ENCODE measurements around the gene LYAR.

Gene LYAR

GRCh38 chr4:4302416-4302815 is 12.5 kb upstream of the LYAR start:
- H3K36me3 ChIP-seq (ENCODE audit: control insufficient read depth in 2 of 2, insufficient read depth in 1 of 2, low read length in 2 of 2), result peaks cover 0 to 41% of the 10 kb centered on the region in 2 experiments; a peak in 2 of 3 replicates
- POLR2A ChIA-PET, result no interaction called here
- CTCF ChIA-PET, result interaction anchor here (0.7 to 0.8 kb wide), 2 partner anchors 77 to 116 kb away, joined by 3 read pairs; no protein-coding TSS in a partner anchor

GRCh38 chr4:4302001-4302400 is 12.0 kb upstream of the LYAR start:
- Histone ChIP-seq H3K9me3 (ENCODE audit: control insufficient read depth, insufficient read depth, low read depth, low read length) (no peaks in the 10 kb centered on the region), H3K36me3 (ENCODE audit: control insufficient read depth in 2 of 2, insufficient read depth in 1 of 2, low read length in 2 of 2) (peaks cover 0 to 37% of the 10 kb centered on the region in 2 experiments; a peak in 2 of 3 replicates), H3K4me1 (ENCODE audit: control insufficient read depth, insufficient read depth, low read length) (no peaks in the 10 kb centered on the region), H3K27ac (ENCODE audit: extremely low read depth, low read depth, low read length) (no peak overlapping the region), H3K4me3 (ENCODE audit: low read depth, low read length) (no peak overlapping the region)
- TF ChIP-seq YY2 (tag by site-specific recombination; IDR thresholded peaks at IDR 0.05) (no peak), ZNF239 (tag by site-specific recombination; IDR thresholded peaks at IDR 0.05) (no peak), ZXDB (tag by site-specific recombination; IDR thresholded peaks at IDR 0.05) (no peak), ZNF645 (tag by site-specific recombination; IDR thresholded peaks at IDR 0.05) (no peak), ELK4 (IDR thresholded peaks at IDR 0.05; ENCODE audit: borderline replicate concordance, low read depth, low read length) (no peak), ZBTB11 (tag by site-specific recombination; conservative IDR thresholded peaks at IDR 0.05; ENCODE audit: low read depth) (no peak), ZNF404 (tag by site-specific recombination; IDR thresholded peaks at IDR 0.05) (no peak), CTCF (tag by site-specific recombination; IDR thresholded peaks at IDR 0.05) (no peak), ZNF350 (tag by site-specific recombination; IDR thresholded peaks at IDR 0.05) (no peak), ZNF16 (tag by site-specific recombination; IDR thresholded peaks at IDR 0.05; ENCODE audit: low read depth) (no peak), ZSCAN23 (tag by site-specific recombination; IDR thresholded peaks at IDR 0.05) (no peak), MYNN (tag by site-specific recombination; IDR thresholded peaks at IDR 0.05; ENCODE audit: borderline replicate concordance) (no peak), ZNF274 (IDR thresholded peaks at IDR 0.05; ENCODE audit: low read length) (no peak), ZNF274 (tag by site-specific recombination; IDR thresholded peaks at IDR 0.05; ENCODE audit: borderline replicate concordance) (no peak)
- ChIA-PET POLR2A (no interaction called here), CTCF (interaction anchor here (0.7 to 0.8 kb wide), 2 partner anchors 77 to 115 kb away, joined by 3 read pairs; no protein-coding TSS in a partner anchor)

More at GRCh38 chr4:4302416-4302815, 12.5 kb upstream of the LYAR start:
- TF ChIP-seq ZNF121 (tag by site-specific recombination; IDR thresholded peaks at IDR 0.05) (no peak), ZNF530 (tag by site-specific recombination; IDR thresholded peaks at IDR 0.05; ENCODE audit: low read depth) (no peak), ZNF311 (tag by site-specific recombination; IDR thresholded peaks at IDR 0.05; ENCODE audit: borderline replicate concordance) (no peak), PATZ1 (tag by site-specific recombination; IDR thresholded peaks at IDR 0.05) (no peak), INSM2 (tag by site-specific recombination; IDR thresholded peaks at IDR 0.05) (no peak), SP3 (tag by site-specific recombination; IDR thresholded peaks at IDR 0.05) (no peak)
- Histone ChIP-seq H3K4me3 (ENCODE audit: low read depth, low read length) (no peak overlapping the region), H3K4me1 (ENCODE audit: control insufficient read depth, insufficient read depth, low read length) (no peaks in the 10 kb centered on the region), H3K27ac (ENCODE audit: extremely low read depth, low read depth, low read length) (no peak overlapping the region), H3K9me3 (ENCODE audit: control insufficient read depth, insufficient read depth, low read depth, low read length) (no peaks in the 10 kb centered on the region)

All from HEK293 (cell line).